HepG2 (cell line): ENCODE results near the gene EFNA4. TPM values are rescaled to one million over a fixed set of nuclear protein-coding genes. Genes with fewer than 3 reads are reported as not detected.
A peak's percentile ranks its signal among the peaks of the same experiment; 100 is the strongest.

Experiments
- ATAC-seq: fragments of 200-7000 bp; cut with Tn5 transposase; 3 replicates; pipeline ENCODE4 v1.9.1; 2020; ENCODE audit warnings: mild to moderate bottlenecking, moderate library complexity
- BruUV-seq: library from RNA; stranded (reverse); fragments of 400-500 nt; replicated peaks from 2 replicates; lab custom pipeline; 2021; lab: Mats Ljungman, UMichigan
- CTCF ChIA-PET: fragments of 300-600 bp; formaldehyde crosslinking; extraction: SDS; loops from one replicate; lab custom pipeline; 2021; ENCODE audit warnings: low total read pairs, inconsistent platforms, low intra/inter-chr PET ratio; lab: Yijun Ruan, JAX
- POLR2A ChIA-PET: fragments of 350-600 bp; sonication (Branson Sonifier 250); formaldehyde crosslinking; loops from one replicate; lab custom pipeline; 2020; ENCODE audit warnings: antibody characterized with exemption, inconsistent platforms; lab: Yijun Ruan, JAX
- DNase-seq: peaks from one replicate; pipeline ENCODE4 v3.0.0-alpha.2; 2015; ENCODE audit warnings: low spot score
- FAIRE-seq: peaks from 3 replicates; lab custom pipeline; 2011; peaks lifted over from hg19 to GRCh38; lab: Jason Lieb, UNC
- H2AFZ ChIP-seq: one replicate; pipeline ENCODE4 v1.6.1; 2011; ENCODE audit warnings: low read length, inconsistent platforms
- H3K27ac ChIP-seq: fragments of 300-600 bp; 3 replicates; pipeline ENCODE4 v1.8.0; 2011; ENCODE audit warnings: mixed run types, mild to moderate bottlenecking, mixed read lengths, low read length, inconsistent platforms; ENCODE audit not compliant: insufficient read depth; ENCODE audit errors: extremely low read length
- H3K27me3 ChIP-seq, 2 experiments: fragments of 200-600 bp in 1 of 2; 2 replicates in 1 of 2; 3 replicates in 1 of 2; pipeline versions ENCODE4 v1.6.0 to v1.8.0; 2011; ENCODE audit warnings: low read length in 2 of 2, mild to moderate bottlenecking in 2 of 2, moderate library complexity in 2 of 2, inconsistent platforms in 1 of 2; ENCODE audit not compliant: insufficient read depth in 2 of 2, control insufficient read depth in 1 of 2
- H3K36me3 ChIP-seq, 2 experiments: fragments of 200-600 bp in 1 of 2; replicated peaks in 1 of 2; 2 replicates in 1 of 2; 3 replicates in 1 of 2; pipeline versions ENCODE4 v1.5.1 to v1.8.0; 2011; ENCODE audit warnings: low read length in 2 of 2, inconsistent platforms in 1 of 2; ENCODE audit not compliant: insufficient read depth in 2 of 2, control insufficient read depth in 1 of 2
- H3K4me1 ChIP-seq: 2 replicates; pipeline ENCODE4 v1.5.1; 2012; ENCODE audit warnings: low read length, inconsistent platforms; ENCODE audit not compliant: insufficient read depth
- H3K4me2 ChIP-seq: 2 replicates; pipeline ENCODE4 v1.6.0; 2011; ENCODE audit warnings: low read depth, low read length, inconsistent platforms
- H3K4me3 ChIP-seq, 3 experiments: fragments of 200-600 bp in 1 of 3; sonication (generic), shearing (Covaris generic) in 1 of 3; replicated peaks in 1 of 3; 2 replicates each; pipeline ENCODE4 v1.5.1; 2011 to 2016; ENCODE audit warnings: low read length in 3 of 3, inconsistent platforms in 2 of 3, low read depth in 2 of 3, mild to moderate bottlenecking in 2 of 3, control low read depth in 1 of 3, mixed read lengths in 1 of 3; ENCODE audit not compliant: insufficient read depth in 1 of 3
- H3K79me2 ChIP-seq: one replicate; pipeline ENCODE4 v1.6.1; 2011; ENCODE audit warnings: low read length, inconsistent platforms; ENCODE audit not compliant: insufficient read depth
- H3K9ac ChIP-seq: 2 replicates; pipeline ENCODE4 v1.6.0; 2011; ENCODE audit warnings: mild to moderate bottlenecking, low read depth, low read length, inconsistent platforms; ENCODE audit not compliant: insufficient read depth
- H3K9me3 ChIP-seq: 2 replicates; pipeline ENCODE4 v1.5.1; 2012; ENCODE audit warnings: mild to moderate bottlenecking, low read length
- H4K20me1 ChIP-seq: 2 replicates; pipeline ENCODE4 v1.6.0; 2011; ENCODE audit warnings: inconsistent platforms, mild to moderate bottlenecking, low read length, moderate library complexity; ENCODE audit not compliant: insufficient read depth
- ARNT2 ChIP-seq: sonication (generic); formaldehyde crosslinking; IDR thresholded peaks from 2 replicates; pipeline ENCODE4 v1.8.0; 2022; ENCODE audit warnings: mild to moderate bottlenecking, low read depth, missing genetic modification reagents, moderate library complexity
- CBFB ChIP-seq: sonication (generic); formaldehyde crosslinking; IDR thresholded peaks from 2 replicates; pipeline ENCODE4 v1.4.0; 2020; ENCODE audit warnings: missing genetic modification reagents
- CTCF ChIP-seq: sonication (generic); formaldehyde crosslinking; IDR thresholded peaks from 2 replicates; pipeline ENCODE4 v1.5.0; 2020; ENCODE audit warnings: mild to moderate bottlenecking, missing genetic modification reagents, moderate library complexity
- EED ChIP-seq: sonication (generic); formaldehyde crosslinking; IDR thresholded peaks from 2 replicates; pipeline ENCODE4 v1.5.0; 2020; ENCODE audit warnings: mild to moderate bottlenecking, missing genetic modification reagents
- FOXK1 ChIP-seq: sonication (generic); formaldehyde crosslinking; IDR thresholded peaks from 2 replicates; pipeline ENCODE4 v1.4.0; 2020; ENCODE audit warnings: low read depth, missing genetic modification reagents, borderline replicate concordance
- GABPB1 ChIP-seq: IDR thresholded peaks from 2 replicates; pipeline ENCODE4 v1.6.1; 2016; ENCODE audit warnings: mild to moderate bottlenecking, missing genetic modification reagents, moderate library complexity, missing compliant biosample characterization
- KDM2A ChIP-seq: sonication (generic); formaldehyde crosslinking; IDR thresholded peaks from 2 replicates; pipeline ENCODE4 v1.4.0; 2020; ENCODE audit warnings: low read depth, missing genetic modification reagents, borderline replicate concordance
- KDM5B ChIP-seq: sonication (generic); formaldehyde crosslinking; IDR thresholded peaks from 2 replicates; pipeline ENCODE4 v1.4.0; 2020; ENCODE audit warnings: missing genetic modification reagents, mild to moderate bottlenecking, borderline replicate concordance
- MYC ChIP-seq: sonication (generic); formaldehyde crosslinking; IDR thresholded peaks from 2 replicates; pipeline ENCODE4 v1.9.0; 2021; ENCODE audit warnings: missing genetic modification reagents, borderline replicate concordance
- NFE2 ChIP-seq: sonication (generic); formaldehyde crosslinking; IDR thresholded peaks from 2 replicates; pipeline ENCODE4 v1.4.0; 2020; ENCODE audit warnings: missing genetic modification reagents
- PHF21A ChIP-seq: sonication (generic); formaldehyde crosslinking; IDR thresholded peaks from 2 replicates; pipeline ENCODE4 v1.5.0; 2020; ENCODE audit warnings: mild to moderate bottlenecking, missing genetic modification reagents
- XRCC5 ChIP-seq: fragments of 200-400 bp; formaldehyde crosslinking; optimal IDR thresholded peaks from 2 replicates; pipeline ENCODE3; 2017; ENCODE audit warnings: mild to moderate bottlenecking, low read length
- YEATS2 ChIP-seq: sonication (generic); formaldehyde crosslinking; IDR thresholded peaks from 2 replicates; pipeline ENCODE4 v1.4.0; 2020; ENCODE audit warnings: missing genetic modification reagents, borderline replicate concordance
- ZBTB42 ChIP-seq: sonication (generic); formaldehyde crosslinking; IDR thresholded peaks from 2 replicates; pipeline ENCODE4 v1.5.0; 2020; ENCODE audit warnings: mild to moderate bottlenecking, missing genetic modification reagents
- ZBTB7A ChIP-seq: sonication (generic); formaldehyde crosslinking; IDR thresholded peaks from 2 replicates; pipeline ENCODE4 v1.8.0; 2022; ENCODE audit warnings: mild to moderate bottlenecking, missing genetic modification reagents
- ZNF276 ChIP-seq: sonication (generic); formaldehyde crosslinking; IDR thresholded peaks from 2 replicates; pipeline ENCODE4 v1.4.0; 2020; ENCODE audit warnings: mild to moderate bottlenecking, low read depth, missing genetic modification reagents
- ZNF501 ChIP-seq: sonication (generic); formaldehyde crosslinking; IDR thresholded peaks from 2 replicates; pipeline ENCODE4 v1.5.1; 2020; ENCODE audit warnings: mild to moderate bottlenecking, moderate library complexity, missing genetic modification reagents
- ZNF570 ChIP-seq: sonication (generic); formaldehyde crosslinking; IDR thresholded peaks from 2 replicates; pipeline ENCODE4 v1.4.0; 2020; ENCODE audit warnings: mild to moderate bottlenecking, missing genetic modification reagents, borderline replicate concordance
- ZNF749 ChIP-seq: sonication (generic); formaldehyde crosslinking; IDR thresholded peaks from 2 replicates; pipeline ENCODE4 v1.8.0; 2022; ENCODE audit warnings: mild to moderate bottlenecking, missing genetic modification reagents, moderate library complexity, borderline replicate concordance
- ZNF777 ChIP-seq: sonication (generic); formaldehyde crosslinking; IDR thresholded peaks from 2 replicates; pipeline ENCODE4 v1.4.0; 2020; ENCODE audit warnings: missing genetic modification reagents
- WGBS: methylation state at CpG from one replicate; pipeline ENCODE4 v1.1.6; 2017; ENCODE audit warnings: low lambda C conversion rate; 5-methylcytosine and 5-hydroxymethylcytosine counted together
- in situ Hi-C: cut with HindIII; loops from 2 replicates; pipeline ENCODE4 v1.10.0; 2017; ENCODE audit warnings: low pct_unique_long_range_greater_than_20kb; ENCODE audit not compliant: extremely low pct_ligation_motif_present
- intact Hi-C: fragments of 100-400 bp; cut with micrococcal nuclease; formaldehyde crosslinking; loops from one replicate; pipeline ENCODE4 v1.10.0; 2022; ENCODE audit not compliant: unreplicated experiment
- polyA plus RNA-seq, 8 experiments: library from polyadenylated mRNA; depleted of rRNA in 3 of 8; stranded (reverse) in 7 of 8; unstranded in 1 of 8; fragments of >200 nt; fragmentation: Illumina TruSeq in 4 of 8; extraction: Trizol in 4 of 8; gene quantifications; 2 replicates each; pipeline versions ENCODE4 v1.2.1 to v1.2.3, GENCODE V29; 2011 to 2016; ENCODE audit warnings: low read depth in 4 of 8, missing spikeins in 1 of 8, mixed read lengths in 1 of 8; ENCODE audit not compliant: insufficient read depth in 1 of 8
- total RNA-seq, 5 experiments: library from RNA; depleted of rRNA; stranded (reverse); fragments of >200 nt; fragmentation: Illumina TruSeq; extraction: Trizol; gene quantifications; 2 replicates each; pipeline ENCODE4 v1.2.3, GENCODE V29; 2016; ENCODE audit warnings: low read depth in 1 of 5

The EFNA4 gene
- total and polyA plus RNA-seq, 2 of the 13 experiments (the other 11 are each of a cell fraction or from before 2014, with no cell fraction given) = 12.0 to 17.2 TPM

GRCh38 chr1:155062702-155063411 lies 683 bp upstream of the EFNA4 start:
- Histone ChIP-seq H3K79me2 (peaks cover 9% of the 10 kb centered on the region), H3K4me2 (peak overlapping the region; percentile 100), H3K27ac (peak overlapping the region; percentile 92), H3K4me3 (peak overlapping the region; percentile 72 to 91 (median 83)), H3K27me3 (no peaks in the 10 kb centered on the region), H3K4me1 (peaks cover 32% of the 10 kb centered on the region), H2AFZ (peak overlapping the region; percentile 8), H4K20me1 (no peaks in the 10 kb centered on the region), H3K9me3 (no peaks in the 10 kb centered on the region), H3K36me3 (peaks cover 6 to 8% of the 10 kb centered on the region in 2 experiments; a peak in 4 of 5 replicates), H3K9ac (0 out of 2 replicates have a peak overlapping the region, but pooled peaks have one; percentile 9)
- in situ Hi-C loops (loop anchor here (5.0 kb wide), 1 partner anchor 81 kb away; the partner anchor contains the start of gene FLAD1), intact Hi-C loops (loop anchor here (1.0 to 5.0 kb wide), 3 partner anchors 21 to 88 kb away; partner anchors contain the start of gene CKS1B)
- ChIA-PET CTCF (interaction anchor here (1.2 to 4.0 kb wide), 4 partner anchors 19 to 156 kb away, joined by 4 to 39 read pairs (median 16); no protein-coding TSS in a partner anchor), POLR2A (interaction anchor here (1.0 to 3.0 kb wide), 9 partner anchors 16 to 127 kb away, joined by 3 to 11 read pairs (median 3); partner anchors contain the start of genes EFNA3 and PMVK)
- 0% methylated on average over 15 of the region's 46 CpGs for WGBS
- no peak for FAIRE-seq
- DNase-seq = peak; percentile 38
- BruUV-seq = TSS peak; percentile 71
- peak; percentile 68 for ATAC-seq
- peak; percentile 9; the same call in 1 of the 2 replicates for TF ChIP-seq FOXK1 (CRISPR knock-in tag)
- TF ChIP-seq EED = 0 out of 2 replicates have a peak, but pooled peaks have one; percentile 21
- peak; percentile 46; the same call in 1 of the 2 replicates for TF ChIP-seq ZBTB7A
- peak; percentile 34; the same call in 1 of the 2 replicates for TF ChIP-seq KDM5B (CRISPR knock-in tag)
- TF ChIP-seq ZNF276 (CRISPR knock-in tag) = peak; percentile 14; the same call in 1 of the 2 replicates
- TF ChIP-seq ZNF749 (CRISPR knock-in tag) = 0 out of 2 replicates have a peak, but pooled peaks have one; percentile 6
- 0 out of 2 replicates have a peak, but pooled peaks have one; percentile 13 for TF ChIP-seq PHF21A (CRISPR knock-in tag)
- TF ChIP-seq CBFB (CRISPR knock-in tag) = peak; percentile 62
- peak; percentile 92 for TF ChIP-seq CTCF (CRISPR knock-in tag)
- TF ChIP-seq XRCC5 = peak; percentile 57
- TF ChIP-seq ZNF777 (CRISPR knock-in tag) = 0 out of 2 replicates have a peak, but pooled peaks have one; percentile 56
- peak; percentile 54 for TF ChIP-seq ZNF501 (CRISPR knock-in tag)
- peak; percentile 30; the same call in 1 of the 2 replicates for TF ChIP-seq GABPB1 (CRISPR knock-in tag)
- peak; percentile 18; the same call in 1 of the 2 replicates for TF ChIP-seq ARNT2 (CRISPR knock-in tag)
- no peak for TF ChIP-seq YEATS2 (CRISPR knock-in tag)
- no peak for TF ChIP-seq ZBTB42 (CRISPR knock-in tag)
- no peak for TF ChIP-seq ZNF570 (CRISPR knock-in tag)
- TF ChIP-seq KDM2A (CRISPR knock-in tag) = peak; percentile 88
- peak; percentile 19; the same call in 1 of the 2 replicates for TF ChIP-seq MYC (CRISPR knock-in tag)
- no peak for TF ChIP-seq NFE2 (CRISPR knock-in tag)
